RWPE2 (cell line): ENCODE results near the gene PRAMEF8.
"Not testable (repeated sequence)": the region's sequence is repeated elsewhere in the genome, so short reads cannot be mapped to it uniquely, and the experiment has no call there.

Experiments used
- ATAC-seq: fragments of 200-7000 bp; cut with Tn5 transposase; 3 replicates; pipeline ENCODE4 v1.9.1; 2021; ENCODE audit warnings: low read depth
- DNase-seq: peaks from one replicate; pipeline ENCODE4 v3.0.0-alpha.2; 2020; ENCODE audit warnings: low spot score
- H3K27ac ChIP-seq: fragments of 450-650 bp; 2 replicates; pipeline ENCODE4 v1.5.1; 2017; ENCODE audit warnings: mild to moderate bottlenecking; ENCODE audit not compliant: poor library complexity, severe bottlenecking
- H3K27me3 ChIP-seq: fragments of 250-450 bp; sonication (Bioruptor Pico); 2 replicates; pipeline ENCODE4 v1.5.1; 2021; ENCODE audit warnings: mild to moderate bottlenecking, moderate library complexity; ENCODE audit not compliant: insufficient read depth, poor library complexity, severe bottlenecking
- H3K36me3 ChIP-seq: fragments of 250-450 bp; sonication (Bioruptor Pico); 2 replicates; pipeline ENCODE4 v1.5.1; 2020; ENCODE audit warnings: low read depth, mild to moderate bottlenecking, moderate library complexity
- H3K4me1 ChIP-seq: fragments of 250-450 bp; sonication (Bioruptor Pico); 2 replicates; pipeline ENCODE4 v1.5.1; 2021; ENCODE audit warnings: mild to moderate bottlenecking, moderate library complexity; ENCODE audit not compliant: insufficient read depth, poor library complexity, severe bottlenecking
- H3K4me3 ChIP-seq: fragments of 250-450 bp; sonication (Bioruptor Pico); 2 replicates; pipeline ENCODE4 v1.5.1; 2021; ENCODE audit warnings: mild to moderate bottlenecking, moderate library complexity; ENCODE audit not compliant: severe bottlenecking
- H3K9me3 ChIP-seq: fragments of 250-450 bp; sonication (Bioruptor Pico); 2 replicates; pipeline ENCODE4 v1.5.1; 2021; ENCODE audit warnings: mild to moderate bottlenecking, moderate library complexity; ENCODE audit not compliant: severe bottlenecking

PRAMEF8 gene

DNA sequence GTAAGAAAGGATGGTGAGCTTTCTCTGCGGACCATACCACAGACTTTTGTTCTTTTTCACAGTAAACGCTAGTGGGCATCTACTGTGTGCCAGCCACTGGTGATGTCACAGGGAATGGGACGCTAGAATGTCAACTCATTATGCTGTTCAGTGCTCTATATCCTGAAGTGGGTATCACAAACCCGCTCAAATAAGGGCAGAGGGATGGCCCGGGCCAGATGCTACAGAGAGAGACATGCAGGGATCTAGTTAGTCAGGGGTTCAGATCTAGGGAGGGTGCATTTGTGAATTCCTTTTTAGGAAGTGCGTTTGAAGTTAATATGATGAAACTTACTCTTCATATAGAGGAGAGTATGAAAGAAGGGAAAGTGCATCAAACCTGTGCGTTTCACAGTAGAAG lies 37.8 kb downstream of the PRAMEF8 start:
- not testable (repeated sequence) for ATAC-seq, H3K4me3 ChIP-seq, H3K9me3 ChIP-seq, H3K27me3 ChIP-seq, DNase-seq, H3K4me1 ChIP-seq, H3K36me3 ChIP-seq, H3K27ac ChIP-seq

DNA sequence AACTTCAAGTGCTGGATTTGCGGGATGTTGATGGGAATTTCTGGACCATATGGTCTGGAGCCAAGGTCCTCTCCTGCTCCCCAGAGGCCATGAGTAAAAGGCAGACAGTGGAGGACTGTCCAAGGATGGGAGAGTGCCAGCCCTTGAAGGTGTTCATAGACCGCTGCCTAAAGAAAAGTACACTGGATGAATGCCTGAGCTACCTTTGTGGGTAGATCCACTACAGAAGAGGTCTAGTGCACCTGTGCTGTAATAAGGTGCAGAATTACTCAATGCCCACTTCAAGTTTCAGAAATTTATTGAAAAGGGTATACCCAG lies 38.4 kb downstream of the PRAMEF8 start:
- not testable (repeated sequence) for DNase-seq, H3K27me3 ChIP-seq, H3K27ac ChIP-seq, H3K4me3 ChIP-seq, H3K36me3 ChIP-seq, H3K4me1 ChIP-seq, ATAC-seq, H3K9me3 ChIP-seq

DNA sequence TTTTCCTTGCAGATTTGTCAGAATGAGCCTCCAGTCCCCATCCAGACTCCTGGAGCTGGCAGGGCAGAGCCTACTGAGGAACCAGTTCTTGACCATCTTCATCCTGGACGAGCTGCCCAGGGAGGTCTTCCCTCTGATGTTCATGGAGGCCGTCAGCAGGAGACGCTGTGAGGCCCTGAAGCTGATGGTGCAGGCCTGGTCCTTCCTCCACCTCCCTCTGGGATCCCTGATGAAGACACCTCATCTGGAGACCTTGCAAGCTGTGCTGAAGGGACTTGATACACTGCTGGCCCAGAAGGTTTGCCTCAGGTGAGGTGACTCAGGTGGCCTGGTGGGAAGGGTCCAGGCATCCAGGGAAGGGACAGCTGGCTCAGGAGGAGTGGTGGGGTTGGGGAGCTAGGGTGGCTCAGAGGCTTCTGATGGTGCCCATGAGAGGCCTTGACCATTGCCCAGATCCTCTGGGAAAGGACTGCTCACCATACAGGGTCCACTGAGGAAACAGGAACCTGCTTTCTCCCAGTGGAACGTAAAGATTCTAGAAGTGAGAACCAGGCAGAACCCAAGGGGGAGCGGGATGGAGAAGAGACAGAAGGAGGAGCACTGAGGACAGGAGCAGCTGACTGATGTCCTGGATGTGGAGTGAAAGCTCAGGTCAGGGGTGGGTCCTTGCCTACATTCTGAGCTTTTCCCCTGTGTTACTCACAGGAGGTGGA lies 38.9 kb downstream of the PRAMEF8 start:
- not testable (repeated sequence) for H3K27me3 ChIP-seq, H3K4me1 ChIP-seq, H3K9me3 ChIP-seq, DNase-seq, H3K4me3 ChIP-seq, ATAC-seq, H3K27ac ChIP-seq, H3K36me3 ChIP-seq

DNA sequence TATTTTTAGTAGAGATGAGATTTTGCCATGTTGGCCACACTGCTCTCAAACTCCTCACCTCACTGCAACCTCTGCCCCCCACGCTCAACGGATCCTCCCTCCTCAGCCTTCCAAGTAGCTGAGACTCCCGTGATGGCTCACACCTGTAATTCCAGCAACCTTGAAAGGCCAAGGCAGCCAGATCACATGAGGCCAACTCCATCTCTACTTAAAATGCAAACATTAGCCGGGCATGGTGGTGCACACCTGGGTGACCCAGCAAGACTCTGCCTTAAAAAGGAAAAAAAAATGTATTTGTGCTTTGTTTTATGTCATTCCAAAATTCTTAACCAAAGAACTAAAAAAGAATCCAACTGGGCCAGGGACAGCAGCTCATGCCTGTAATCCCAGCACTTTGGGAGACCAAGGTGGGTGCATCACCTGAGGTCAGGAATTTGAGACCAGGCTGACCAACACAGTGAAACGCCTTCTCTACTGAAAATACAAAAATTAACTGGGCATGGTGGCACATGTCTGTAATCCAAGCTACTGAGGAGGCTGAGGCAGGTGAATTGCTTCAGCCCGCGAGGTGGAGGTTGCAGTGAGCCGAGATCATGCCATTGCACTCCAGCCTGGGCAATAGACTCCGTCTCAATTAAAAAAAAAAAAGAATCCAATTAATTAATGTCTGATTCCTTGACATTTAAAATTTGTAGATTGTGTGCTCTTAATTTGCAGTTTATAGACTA lies 41.2 kb downstream of the PRAMEF8 start:
- not testable (repeated sequence) for H3K36me3 ChIP-seq, H3K9me3 ChIP-seq, ATAC-seq, H3K27ac ChIP-seq, H3K4me1 ChIP-seq, H3K27me3 ChIP-seq, H3K4me3 ChIP-seq, DNase-seq

DNA sequence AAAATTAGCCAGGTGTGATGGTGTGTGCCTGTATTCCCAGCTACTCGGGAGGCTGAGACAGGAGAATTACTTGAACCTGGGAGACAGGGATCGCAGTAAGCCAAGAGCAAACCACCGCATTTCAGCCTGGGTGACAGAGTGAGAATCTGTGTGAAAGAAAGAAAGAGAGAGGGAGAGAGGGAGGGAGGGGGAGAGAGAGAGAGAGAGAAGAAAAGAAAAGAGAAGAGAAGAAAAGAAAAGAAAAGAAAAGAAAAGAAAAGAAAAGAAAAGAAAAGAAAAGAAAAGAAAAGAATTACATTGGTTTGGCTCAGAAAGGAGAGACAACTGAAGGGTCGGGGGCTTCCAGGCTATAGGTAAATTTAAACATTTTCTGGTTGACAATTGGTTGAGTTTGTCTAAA lies 45.3 kb downstream of the PRAMEF8 start:
- not testable (repeated sequence) for ATAC-seq, H3K4me3 ChIP-seq, H3K27ac ChIP-seq, DNase-seq, H3K9me3 ChIP-seq, H3K4me1 ChIP-seq, H3K36me3 ChIP-seq, H3K27me3 ChIP-seq

DNA sequence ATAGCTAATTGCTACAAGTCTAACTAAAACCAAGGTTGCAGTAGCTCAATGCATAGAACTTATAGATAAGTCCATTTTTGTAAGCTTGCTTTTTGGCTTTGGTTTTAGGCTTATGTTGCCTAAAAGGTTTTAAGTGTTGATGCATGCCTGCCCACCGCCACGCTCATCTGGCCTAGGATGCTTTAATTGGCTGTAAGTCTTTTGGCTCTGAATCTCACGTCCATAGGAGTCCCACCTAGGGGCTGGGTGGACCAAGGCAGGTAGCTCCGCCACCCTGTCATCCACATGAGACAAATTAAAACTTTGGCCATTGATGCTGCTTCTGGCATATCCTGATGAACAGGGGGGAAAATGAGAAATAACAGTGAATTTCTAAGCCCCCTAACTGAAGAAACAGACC lies 47.4 kb downstream of the PRAMEF8 start:
- not testable (repeated sequence) for H3K36me3 ChIP-seq, ATAC-seq, H3K4me1 ChIP-seq, H3K27ac ChIP-seq, H3K4me3 ChIP-seq, DNase-seq, H3K9me3 ChIP-seq, H3K27me3 ChIP-seq

DNA sequence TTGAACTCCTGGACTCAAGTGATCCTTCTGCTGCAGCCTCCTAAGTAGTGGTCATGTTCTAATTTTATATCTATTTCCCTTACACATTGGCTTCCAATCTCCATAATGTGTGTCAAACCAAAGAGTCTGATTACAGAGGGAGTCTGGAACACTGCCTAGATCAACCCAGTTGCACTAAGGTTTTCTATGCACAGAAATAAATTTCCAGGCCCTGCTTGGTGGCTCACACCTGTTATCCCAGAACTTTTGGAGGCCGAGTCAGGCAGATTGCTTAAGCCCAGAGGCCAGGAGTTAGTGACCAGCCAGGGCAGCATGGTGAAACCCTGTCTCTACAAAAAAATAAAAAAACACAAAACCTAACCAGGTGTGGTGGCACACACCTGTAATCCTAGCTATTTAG lies 50.9 kb downstream of the PRAMEF8 start:
- not testable (repeated sequence) for H3K9me3 ChIP-seq, H3K27me3 ChIP-seq, H3K36me3 ChIP-seq, H3K4me1 ChIP-seq, ATAC-seq, DNase-seq, H3K4me3 ChIP-seq, H3K27ac ChIP-seq

DNA sequence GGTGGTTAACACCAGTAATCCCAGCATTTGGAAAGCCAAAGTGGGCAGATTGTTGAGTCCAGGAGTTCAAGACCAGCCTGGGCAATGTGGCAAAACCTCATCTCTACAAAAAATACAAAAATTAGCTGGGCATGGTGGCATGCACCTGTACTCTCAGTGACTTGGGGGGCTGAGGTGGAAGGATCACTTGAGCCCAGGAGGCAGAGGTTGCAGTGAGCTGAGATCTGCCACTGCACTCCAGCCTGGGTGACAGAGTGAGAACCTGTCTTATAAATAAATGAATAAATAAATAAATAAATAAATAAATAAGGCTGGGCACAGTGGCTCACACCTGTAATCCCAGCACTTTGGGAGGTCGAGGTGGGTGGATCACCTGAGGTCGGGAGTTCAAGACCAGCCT lies 52.9 kb downstream of the PRAMEF8 start:
- H3K36me3 ChIP-seq, H3K9me3 ChIP-seq, H3K4me1 ChIP-seq, DNase-seq, H3K27me3 ChIP-seq, ATAC-seq, H3K4me3 ChIP-seq, H3K27ac ChIP-seq: not testable (repeated sequence)
